ENCODE data around the gene MRAS.

DNA sequence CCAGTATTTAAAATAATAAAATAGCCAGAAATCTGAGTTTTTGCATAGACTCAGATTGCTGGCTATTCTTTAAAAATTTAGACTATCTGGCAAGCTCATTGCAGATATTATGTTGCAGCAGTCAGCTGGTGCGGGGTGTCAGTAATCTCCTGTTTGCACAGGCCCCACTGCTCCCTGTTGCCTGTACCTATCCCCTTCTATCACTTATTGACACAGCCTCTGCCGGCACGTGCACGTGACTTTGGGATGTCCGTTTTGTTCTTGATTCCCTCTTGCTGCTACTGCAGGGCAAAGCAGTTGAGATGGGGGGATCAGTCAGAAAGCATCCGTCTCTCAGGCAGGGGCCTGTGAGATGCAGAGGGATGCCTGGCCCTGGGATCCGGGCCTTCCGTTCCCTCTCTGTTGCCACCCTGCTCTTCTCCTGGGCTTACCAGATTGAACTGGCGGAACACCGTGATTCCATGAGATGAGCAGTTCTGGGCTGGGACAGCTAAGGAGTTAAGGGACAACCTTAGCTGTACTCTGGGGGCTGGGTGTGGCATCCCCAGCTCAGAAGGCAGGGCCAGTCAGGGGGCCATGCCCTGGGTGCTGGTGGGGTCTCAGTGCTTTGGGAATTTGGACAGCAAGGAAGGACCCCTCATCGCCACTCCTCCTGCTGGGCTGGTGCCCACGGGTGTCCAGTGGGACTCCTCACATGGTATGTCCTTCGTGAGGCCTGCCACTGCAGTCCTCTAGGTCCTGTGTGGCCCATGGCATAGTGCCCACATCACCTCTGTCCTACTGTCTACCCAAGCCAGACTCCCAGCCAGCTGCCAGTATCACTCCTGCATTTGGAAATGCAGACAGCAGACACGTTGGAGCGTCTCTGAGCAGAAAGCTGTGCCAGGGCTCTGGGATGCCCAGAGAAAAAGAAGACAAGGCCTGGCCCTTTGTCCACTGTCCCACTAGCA lies 11.8 kb downstream of the MRAS start:
- no peak for TF ChIP-seq POLR2A (IDR thresholded peaks at IDR 0.05)
- TF ChIP-seq, protein P1, sequence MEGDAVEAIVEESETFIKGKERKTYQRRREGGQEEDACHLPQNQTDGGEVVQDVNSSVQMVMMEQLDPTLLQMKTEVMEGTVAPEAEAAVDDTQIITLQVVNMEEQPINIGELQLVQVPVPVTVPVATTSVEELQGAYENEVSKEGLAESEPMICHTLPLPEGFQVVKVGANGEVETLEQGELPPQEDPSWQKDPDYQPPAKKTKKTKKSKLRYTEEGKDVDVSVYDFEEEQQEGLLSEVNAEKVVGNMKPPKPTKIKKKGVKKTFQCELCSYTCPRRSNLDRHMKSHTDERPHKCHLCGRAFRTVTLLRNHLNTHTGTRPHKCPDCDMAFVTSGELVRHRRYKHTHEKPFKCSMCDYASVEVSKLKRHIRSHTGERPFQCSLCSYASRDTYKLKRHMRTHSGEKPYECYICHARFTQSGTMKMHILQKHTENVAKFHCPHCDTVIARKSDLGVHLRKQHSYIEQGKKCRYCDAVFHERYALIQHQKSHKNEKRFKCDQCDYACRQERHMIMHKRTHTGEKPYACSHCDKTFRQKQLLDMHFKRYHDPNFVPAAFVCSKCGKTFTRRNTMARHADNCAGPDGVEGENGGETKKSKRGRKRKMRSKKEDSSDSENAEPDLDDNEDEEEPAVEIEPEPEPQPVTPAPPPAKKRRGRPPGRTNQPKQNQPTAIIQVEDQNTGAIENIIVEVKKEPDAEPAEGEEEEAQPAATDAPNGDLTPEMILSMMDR (IDR thresholded peaks at IDR 0.05): no peak
